ENCODE results near the gene CPEB4.

Gene CPEB4

DNA sequence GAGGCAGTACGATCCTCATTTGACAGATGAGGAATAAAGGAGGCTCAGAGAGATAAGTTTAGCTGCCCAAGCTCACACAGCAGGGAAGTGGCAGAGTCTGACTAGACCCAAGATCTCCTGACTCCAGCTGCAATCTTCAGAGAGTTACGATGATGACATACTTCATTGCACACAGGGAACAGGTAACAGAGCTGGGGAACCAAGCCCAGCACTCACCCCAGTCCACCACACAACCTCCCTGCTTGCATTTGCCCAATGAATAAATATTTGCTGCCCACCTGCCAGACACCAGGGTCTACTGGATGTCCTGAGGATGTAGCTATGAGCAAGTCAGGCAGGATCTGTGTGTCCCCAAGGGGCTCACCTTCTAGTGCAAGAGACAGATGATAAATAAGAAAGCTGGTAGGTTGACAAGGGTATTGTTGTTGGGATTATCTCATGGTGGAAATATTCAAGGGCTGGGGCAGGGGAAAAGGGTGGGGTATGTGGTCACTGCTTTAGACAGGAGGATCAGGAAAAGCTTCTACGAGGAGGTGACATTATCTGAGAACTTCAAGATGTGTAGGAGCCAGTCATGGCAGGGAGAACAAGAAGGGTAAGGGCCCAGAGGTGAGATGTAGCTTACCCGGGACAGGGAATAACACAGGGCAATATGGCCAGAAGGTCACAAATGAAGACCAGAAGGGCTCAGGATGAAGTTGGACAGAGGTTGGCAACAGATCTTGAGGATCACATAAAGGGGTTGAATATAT is 28.6 kb upstream of the CPEB4 start:
- no peak for DNase-seq

DNA sequence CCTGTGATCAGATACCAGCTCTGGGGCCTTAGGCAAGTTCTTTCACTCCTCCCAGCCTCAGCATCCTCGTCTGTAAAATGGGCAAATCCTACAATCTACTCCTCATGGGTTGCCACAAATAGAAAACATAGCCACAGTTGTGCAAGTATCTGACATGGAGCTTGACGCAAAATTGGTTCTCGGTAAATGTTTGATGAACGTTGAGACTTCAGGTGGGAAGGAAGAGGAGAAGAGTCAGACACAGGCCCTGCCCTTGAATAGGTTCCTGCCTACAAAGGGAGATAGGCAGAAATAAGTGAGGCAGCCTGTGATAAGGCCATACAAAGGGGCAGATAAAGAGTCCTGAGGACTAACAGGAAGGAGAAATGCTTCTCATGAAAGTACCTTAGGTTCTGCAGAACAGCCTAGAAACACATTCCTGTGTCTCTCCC is 26.1 kb upstream of the CPEB4 start:
- DNase-seq: no peak

DNA sequence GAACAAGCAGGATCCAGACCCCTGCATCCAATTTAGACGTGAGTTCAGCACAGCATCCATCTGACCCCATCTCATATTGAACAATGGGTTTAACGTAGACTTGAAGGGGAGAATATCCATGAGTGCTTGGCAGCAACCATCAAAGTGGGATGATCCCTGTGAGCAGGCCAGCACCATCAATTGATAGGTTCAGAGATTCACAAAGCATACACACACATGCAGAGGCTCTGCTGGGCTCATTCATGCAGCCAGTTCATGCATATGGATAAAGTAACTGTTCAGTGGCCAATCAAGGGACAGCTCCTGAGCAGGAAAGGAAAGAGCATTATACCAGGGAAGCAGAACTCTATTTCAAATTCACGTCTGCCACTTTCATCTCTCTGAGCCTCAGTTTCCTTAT is 24.8 kb upstream of the CPEB4 start:
- no peak for DNase-seq

DNA sequence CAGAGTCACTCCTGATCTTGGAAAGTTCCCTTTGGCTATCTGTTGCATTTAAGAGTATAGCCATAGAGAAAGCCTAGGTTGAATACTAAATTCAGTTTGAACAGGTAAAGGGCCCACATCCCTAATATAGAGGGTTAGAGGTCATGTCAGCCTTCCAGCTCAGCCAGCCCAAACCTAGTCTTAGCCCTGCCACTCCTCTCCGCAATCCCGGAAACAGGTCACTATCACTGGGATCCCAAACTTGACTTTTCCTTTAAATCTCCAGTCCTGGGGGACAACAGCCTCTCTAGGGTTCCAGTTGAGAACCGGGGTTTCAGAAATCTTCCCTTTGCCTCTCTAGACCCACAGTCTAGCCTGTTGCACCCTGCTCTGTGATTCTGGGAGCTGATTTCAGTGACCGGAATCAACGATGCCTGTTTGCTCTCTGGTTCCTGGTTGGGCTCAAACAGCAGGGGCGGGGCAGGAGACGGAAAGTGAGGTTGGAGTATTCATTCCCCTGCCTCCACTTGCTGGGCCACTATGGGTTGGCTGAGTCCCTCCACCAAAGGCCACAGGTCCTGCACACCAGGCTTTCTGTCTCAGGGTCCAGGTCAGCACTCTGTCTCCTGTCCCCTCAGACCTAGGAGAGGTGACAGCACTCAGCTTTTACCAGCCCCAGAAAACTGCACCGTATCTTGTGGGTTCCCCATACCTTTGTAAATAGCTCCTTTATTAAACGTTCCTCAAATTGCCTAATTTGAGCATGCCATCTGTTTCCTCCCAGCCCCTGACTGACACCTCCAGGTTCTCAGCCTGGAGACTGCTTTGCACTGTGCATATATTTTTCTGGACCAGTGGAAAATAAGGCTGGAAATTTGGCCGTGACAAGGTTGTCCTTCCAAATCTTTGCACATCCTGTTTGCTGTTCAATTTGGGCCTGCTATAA is 23.8 kb upstream of the CPEB4 start:
- no peak for DNase-seq

DNA sequence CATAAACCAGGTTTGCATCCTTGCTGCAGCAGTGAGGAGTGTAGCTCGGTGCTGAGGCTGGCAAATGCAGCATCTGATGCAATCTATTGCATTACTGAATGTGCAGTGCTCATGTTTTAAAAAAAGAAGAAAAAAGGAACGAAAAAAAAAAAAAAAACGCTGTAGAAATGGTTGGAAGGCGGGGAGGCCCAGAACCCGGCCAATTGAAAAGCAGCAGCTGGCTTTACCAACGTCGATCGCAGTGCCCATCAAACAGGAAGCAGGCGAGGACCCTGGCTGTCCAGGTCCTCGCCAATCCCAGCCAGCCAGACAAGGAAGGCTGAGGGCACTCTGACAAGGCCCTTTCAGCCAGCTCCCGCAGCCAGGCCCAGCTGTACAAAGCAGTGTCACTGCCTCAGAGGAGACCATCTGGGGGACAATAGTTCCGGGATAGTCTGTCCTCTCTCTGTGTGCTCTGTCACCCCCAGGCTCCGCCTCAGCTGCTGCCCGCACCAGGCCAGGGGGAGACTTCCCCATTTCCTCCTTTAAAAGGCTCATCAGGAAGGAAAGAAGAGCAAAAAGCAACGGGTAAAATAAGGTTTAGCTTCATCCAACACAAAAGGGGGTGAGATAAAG is 21.8 kb upstream of the CPEB4 start:
- DNase-seq: no peak

DNA sequence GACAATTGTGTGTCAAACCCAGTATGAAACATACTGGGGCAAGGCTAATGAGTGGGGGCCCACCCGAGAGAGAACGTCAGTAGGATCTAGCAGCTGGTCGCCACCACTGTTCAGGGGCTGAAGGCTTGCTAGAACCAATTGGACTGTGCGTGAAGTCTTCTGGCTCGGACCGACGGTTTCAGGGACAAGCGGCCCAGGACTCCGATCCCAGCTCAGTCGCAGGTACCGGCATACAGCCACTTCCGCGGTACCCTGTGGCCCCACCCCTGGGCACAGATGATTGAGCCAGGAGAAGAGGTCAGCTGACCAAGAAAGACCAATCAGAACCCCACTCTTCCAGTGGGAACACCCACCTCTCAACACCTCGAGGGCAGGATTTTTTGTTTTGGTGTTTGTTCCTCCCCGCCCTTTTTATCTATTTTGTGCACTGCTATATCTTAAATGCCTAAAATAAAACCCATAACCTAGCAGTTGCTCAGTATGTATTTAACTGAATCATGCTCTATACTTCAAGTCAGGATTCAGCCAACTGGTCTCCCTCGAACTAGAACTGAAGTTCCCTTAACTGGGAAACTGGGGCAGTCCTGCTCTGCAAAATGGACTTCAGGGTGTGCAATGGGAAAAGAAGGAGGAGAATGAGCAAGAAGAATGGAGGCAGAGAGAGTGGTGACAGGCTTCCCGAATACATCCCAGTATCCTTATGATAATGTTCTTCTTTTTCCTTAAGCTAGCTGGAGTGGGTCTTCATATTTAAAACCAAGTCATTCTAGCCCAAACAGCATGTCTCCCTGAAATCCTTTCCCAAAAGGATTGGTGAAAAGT is 21.1 kb upstream of the CPEB4 start:
- DNase-seq: no peak

DNA sequence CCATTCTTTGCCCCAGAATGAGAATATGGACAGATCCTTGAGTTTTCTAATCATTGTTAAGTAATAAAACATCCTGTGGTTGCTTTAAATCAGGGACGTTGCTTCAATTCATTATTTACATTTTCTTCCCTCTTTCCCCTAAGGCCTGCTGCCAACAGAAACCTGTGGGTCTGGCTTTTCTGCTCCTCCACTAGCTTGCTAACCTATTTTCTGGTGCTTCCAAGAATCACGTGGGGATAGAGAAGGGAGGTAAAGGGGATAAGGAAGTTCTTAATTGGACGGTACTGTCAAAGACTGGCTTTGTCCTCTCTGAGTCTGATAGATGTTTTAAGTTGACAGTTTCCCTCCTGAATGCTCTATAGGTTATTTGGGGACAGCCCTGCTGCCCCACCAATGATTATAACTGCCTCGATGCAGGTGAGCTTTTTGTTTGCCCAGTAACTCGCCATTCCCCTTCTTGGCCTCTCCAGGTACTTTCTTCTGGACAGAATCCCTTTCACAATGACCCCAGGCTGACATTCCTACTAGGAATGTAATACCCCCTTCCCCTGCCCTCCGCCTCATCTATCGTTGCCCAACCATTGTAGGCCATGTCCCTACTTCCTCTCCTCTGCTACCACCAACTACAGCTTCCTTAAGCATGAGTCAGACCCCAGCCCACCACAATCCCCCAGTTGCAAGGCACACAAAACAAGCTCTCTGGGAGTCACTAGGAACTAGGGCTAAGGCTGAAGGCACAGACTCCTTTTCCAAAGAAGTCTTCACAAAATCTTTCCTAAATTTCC is 19.9 kb upstream of the CPEB4 start:
- peak; percentile 32 for DNase-seq

DNA sequence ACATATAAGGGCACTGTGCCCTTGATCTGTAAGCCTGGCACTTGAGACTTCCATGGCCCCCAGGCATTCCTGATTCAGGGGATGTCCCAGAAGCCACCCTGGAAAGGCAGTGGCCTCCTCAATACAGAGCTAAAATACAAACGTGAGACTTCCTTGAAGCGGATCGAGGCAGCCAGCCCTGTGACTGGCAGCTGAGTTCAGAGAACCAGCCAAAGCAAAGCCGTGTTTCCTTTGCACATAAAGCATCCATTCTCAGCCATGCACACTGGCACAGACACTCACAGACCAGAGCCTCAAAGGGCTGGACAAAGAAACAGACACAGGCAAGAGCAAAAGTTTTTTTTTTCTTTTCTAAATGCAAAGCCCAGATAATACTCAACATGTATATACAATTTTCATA is 18.8 kb upstream of the CPEB4 start:
- DNase-seq: no peak

DNA sequence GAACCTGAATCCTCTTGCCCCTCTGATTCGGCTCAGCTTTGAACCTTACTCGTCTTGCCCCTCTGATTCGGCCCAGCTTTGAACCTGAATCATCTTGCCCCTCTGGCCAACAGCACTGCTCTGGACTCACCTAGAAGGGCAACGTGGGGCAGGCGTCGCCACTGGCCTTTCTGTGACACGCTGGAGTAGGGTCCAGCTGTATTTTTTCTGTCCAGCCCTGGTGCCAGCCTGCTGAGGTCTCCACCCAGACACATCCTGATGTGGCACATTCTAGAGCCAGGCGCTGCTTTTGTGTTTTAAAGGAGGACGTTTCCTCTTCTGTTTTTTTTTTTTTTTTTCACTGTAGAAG is 15.2 kb upstream of the CPEB4 start:
- no peak for DNase-seq

DNA sequence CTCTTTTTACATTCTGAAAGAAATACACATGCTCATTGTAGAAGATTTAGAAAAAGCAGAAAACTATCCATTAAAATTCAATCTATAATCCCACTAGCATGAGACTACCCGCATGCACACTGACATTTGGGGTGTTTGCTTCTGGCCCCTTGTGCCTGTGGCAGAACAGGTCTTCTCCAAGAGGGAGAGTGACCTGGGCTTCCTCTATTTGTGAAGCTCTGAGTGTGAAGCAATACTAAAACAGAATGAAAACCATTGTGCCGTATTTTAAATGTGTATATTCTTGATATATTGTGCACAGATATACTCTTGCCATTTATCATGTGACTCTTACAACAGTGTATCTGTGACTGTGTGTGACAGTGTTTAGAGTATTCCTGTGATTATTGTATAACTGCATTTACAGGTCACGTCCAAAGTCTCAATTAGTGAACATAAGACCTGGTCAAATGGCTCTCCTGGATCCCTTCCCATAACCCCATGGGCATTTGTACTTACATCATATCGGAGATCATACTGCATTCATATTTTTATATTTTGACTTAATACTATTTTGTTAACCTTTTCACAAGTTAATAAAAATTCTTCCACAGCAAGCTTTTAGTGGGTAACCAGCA is 14.7 kb upstream of the CPEB4 start:
- no peak for DNase-seq

DNA sequence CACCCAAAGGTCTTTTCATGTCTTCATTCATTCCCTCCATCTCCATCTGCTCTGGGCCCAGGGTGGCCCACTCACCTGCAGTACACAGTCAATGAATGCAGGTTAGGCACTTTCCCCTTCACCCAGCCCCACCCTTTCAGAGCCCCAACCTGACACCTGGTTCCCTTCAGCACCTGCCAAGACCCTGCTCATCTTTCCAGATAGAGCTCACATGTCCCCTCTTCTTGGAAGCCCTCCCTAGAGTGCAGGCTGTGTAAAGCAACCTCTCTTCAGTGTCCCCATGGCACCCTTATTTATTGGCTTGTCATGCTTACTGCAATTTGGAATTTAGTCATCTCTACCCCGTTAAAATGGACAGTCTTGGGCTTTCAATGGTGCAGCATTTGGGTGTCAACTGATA is 13.0 kb upstream of the CPEB4 start:
- no peak for DNase-seq

DNA sequence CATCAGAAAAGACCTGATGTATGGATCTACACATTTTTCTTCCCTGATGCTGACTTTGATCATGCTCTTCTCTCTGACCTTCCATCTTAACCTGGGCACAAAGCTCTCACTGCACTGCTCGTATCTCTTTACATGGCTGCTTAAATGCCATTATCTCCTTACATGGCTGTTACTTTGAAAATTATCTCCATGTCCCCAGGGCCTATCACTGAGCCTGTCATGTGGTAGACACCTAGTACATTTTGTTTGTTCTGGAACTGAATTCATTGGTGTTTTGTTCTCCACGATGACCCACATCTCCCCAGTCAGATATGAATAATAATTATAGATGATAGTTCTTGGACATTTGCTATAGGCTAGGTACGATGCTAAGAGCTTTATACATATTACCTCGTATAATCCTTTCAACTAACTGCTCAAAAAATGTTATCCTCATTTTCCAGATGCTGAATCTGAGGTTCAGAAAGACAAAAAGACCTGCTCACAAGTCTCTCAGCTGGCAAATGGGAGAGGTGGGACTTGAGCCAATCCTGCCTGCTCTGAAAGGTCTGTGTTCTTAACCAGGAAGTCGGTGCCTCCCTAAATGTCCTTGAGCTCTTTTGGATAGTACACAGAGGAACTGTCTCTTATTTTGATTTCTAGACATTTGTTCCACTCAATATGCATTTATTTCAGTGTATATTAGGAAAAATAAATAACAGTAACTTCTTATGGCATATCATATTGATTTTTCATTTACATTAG is 9.8 kb upstream of the CPEB4 start:
- DNase-seq: no peak

DNA sequence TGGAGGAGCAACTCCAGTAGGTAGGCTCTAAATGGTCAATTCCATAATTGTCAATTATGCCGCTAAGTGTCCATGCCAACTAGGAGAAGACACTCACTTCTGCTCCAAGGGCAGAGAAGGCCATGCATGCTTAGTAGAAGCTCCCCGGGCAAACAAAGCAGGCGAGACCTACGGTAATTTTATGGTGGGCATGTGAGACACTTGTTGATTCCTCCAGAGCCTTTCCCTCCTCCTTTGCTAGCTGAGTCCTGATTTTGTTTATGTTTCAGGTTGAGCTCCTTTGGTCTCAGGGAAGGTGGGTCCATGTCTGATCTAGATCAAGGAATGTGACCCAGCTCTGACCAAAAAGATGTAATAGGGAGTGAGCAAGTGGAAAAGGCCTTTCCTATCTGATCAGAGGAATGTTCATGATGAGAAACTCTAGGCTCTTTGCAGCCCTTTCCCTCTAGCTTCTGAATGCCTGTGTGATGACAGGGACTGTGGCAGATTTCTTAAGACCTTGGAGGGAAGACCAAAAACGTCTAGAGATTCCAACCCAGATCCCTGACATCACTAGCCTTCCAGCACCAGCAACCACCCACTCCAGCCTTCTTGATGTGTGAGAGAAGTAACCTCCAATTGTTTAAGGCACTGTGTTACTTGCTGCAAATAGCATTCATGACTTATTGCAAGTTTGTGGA is 7.7 kb upstream of the CPEB4 start:
- no peak for DNase-seq

DNA sequence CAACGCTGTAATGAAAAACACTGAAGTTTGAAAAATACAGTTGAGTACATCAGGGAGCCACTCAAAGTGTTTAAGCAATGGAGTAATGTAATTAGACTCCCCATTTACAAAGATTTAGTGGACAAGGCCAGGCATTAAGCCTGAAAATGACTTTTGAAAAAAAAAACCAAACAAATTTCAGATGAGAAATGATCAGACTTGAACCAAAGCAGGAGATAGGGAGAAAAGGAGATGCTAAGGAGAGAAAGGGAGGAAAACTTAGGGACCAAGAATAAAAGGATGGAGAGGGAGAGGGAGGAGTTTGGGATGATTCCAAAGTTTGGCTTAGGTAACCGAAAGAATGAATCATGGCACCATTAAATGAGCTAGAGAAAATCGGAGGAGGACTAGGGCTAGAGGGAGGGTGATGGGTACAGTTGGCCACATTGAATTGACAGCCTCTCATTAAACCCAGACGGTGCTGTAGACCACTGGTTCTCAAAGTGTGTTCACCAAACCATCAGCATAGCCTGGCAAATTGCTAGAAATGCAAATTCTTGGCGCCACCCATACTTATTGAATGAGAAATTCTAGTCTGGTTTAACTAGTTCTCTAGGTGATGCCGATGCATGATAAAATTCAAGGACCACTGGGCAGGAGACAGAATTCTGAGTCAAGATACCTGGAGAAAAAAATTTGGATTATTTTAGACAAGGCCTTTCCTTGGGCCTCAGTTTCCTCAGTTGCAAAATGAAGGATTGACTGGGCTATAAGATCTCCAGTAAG is 6.2 kb upstream of the CPEB4 start:
- DNase-seq: no peak

DNA sequence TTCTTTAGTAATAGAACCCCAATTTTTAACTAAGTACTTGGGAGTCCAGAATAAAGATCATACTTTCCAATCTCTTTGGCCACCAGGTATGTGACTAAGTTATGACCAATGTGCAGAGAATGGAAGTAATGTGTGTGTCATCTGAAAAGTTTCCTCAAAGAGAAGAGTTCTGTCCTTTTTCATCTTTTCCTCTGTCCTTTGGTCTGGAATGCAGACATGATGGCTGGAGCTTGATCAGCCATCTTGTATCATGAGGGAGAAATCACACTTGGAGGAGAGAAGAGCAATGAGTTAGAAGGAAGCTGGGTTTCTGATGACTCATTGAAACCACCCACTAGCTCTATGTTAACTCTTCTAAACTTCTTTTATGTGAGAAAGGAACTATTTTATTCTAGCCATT is 5.5 kb upstream of the CPEB4 start:
- no peak for DNase-seq

DNA sequence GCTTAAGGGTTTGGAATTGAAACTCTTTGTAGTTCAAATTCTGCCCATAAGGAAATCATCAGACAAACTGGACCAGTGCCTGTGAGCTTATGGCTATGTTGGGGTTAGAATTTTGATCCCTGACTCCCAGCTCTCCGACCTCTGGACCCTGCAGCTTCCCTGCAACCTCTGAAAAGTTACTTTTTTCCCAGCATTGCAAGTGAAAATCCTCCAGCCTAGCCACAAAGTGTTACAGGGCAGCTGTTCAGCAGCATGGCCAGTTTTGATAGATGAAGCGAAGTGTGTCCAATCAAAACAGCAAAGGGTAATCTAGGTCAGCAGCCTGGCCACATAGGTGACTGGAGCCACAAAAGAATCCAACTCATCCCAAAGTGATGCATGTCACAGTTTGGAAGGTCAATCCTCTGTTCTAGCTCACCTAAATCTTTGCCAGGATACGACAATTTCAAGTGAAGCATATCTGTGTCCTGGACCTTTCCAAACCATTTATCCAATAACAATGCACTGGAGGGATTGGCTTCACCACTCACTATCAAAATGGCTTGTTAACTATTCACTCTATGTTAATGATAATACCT is 4.7 kb upstream of the CPEB4 start:
- DNase-seq: no peak

DNA sequence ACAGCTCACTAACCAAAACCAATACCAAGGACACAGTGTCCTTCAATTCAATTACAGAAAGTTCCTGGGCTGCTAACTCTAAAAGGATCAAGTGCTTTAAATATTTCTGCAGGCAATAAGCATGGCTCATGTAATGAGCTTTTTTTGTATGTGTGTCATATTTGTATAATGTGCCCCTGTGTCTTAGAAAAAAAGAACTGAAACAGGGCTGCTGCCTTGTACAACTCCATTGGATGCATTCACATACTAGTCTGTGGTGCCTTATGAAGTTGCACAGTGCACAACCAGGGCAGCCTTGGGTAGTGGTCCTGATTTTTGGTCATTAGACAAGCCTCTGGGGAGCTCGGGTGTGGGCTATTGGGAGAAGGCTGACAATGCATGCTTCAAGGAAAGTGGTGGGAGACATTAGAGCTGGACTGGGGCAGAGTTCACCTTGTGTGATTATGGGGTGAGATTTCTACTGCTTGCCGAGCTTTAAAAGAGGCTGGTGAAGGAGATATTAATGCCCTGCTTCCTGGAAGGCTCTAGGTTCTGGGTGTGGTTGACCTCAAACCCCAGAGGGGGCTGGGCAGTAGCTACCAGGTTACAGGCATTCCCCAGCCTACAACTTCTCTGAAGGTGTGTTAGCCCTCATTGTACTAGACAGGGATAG is 3.6 kb upstream of the CPEB4 start:
- DNase-seq: no peak

DNA sequence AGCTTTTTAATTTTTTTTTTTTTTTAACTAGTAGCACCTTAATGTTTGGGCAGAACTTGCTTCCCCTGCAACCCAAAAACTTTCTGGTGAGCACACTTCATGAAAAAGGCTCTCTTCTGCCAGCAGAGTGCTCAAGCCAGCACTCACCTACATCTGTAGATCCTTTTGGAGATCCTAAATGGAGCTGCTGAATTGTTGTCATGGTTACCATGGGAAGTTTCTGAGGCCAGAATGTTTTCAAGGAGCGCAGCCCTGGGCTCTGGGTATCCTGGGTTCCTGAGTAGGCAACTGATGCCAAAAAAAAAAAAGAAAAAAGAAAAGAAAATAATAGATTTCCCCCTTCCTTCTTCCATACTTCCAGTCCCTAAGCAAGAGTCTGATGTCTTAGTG is 3.1 kb upstream of the CPEB4 start:
- no peak for DNase-seq
